Spinal cord (tissue), 10 donors: ENCODE measurements around the gene MRI1. TPM values are rescaled to one million over a fixed set of nuclear protein-coding genes. Genes with fewer than 3 reads are reported as not detected.
A peak's percentile ranks its signal among the peaks of the same experiment; 100 is the strongest.
"Not testable (repeated sequence)": the region's sequence is repeated elsewhere in the genome, so short reads cannot be mapped to it uniquely, and the experiment has no call there.

Source experiments
- DNase-seq, 6 donors: peaks; one replicate each; pipeline versions ENCODE4 v3.0.0 to v3.0.0-alpha.2; 2013 to 2015; ENCODE audit warnings: low spot score in 6 of 6, low read depth in 4 of 6
- H3K27ac ChIP-seq: one replicate; pipeline ENCODE4 v1.5.1; 2013; ENCODE audit warnings: low read depth, low read length, control low read depth
- H3K27me3 ChIP-seq: one replicate; pipeline ENCODE4 v1.6.1; 2013; ENCODE audit warnings: low read length; ENCODE audit not compliant: control insufficient read depth, insufficient read depth
- H3K36me3 ChIP-seq: one replicate; pipeline ENCODE4 v1.6.1; 2013; ENCODE audit warnings: low read length; ENCODE audit not compliant: control insufficient read depth, insufficient read depth
- H3K4me1 ChIP-seq: one replicate; pipeline ENCODE4 v1.6.1; 2013; ENCODE audit warnings: low read length; ENCODE audit not compliant: control insufficient read depth, insufficient read depth
- H3K4me3 ChIP-seq: one replicate; pipeline ENCODE4 v1.5.1; 2013; ENCODE audit warnings: low read depth, low read length, control low read depth
- H3K9me3 ChIP-seq: one replicate; pipeline ENCODE4 v1.6.1; 2013; ENCODE audit warnings: low read length; ENCODE audit not compliant: control insufficient read depth, insufficient read depth
- WGBS: methylation state at CpG from one replicate; pipeline ENCODE4 v1.1.5; 2013; ENCODE audit warnings: missing lambda C conversion rate; ENCODE audit not compliant: insufficient coverage; 5-methylcytosine and 5-hydroxymethylcytosine counted together
- polyA plus RNA-seq, 2 donors: library from polyadenylated mRNA; unstranded; fragments of 120-200 nt; gene quantifications; one replicate each; pipeline ENCODE4 v1.2.1, GENCODE V29; 2013; ENCODE audit not compliant: insufficient read length in 2 of 2
- total RNA-seq, 2 donors: library from RNA; depleted of rRNA in 1 of 2; stranded (reverse); fragments of 120-200 nt in 1 of 2; fragments of >200 nt in 1 of 2; gene quantifications; one replicate each; pipeline versions ENCODE4 v1.2.3 to v1.2.4, GENCODE V29; 2013 to 2014
- donor health status: healthy.

The MRI1 gene
- total and polyA plus RNA-seq, 4 donors = 22.1 to 48.1 (median 40.2) TPM

GRCh38 chr19:13768510-13768909 lies 4.2 kb downstream of the MRI1 start:
- peaks cover 70% of the 10 kb centered on the region for H3K36me3 ChIP-seq
- no peaks in the 10 kb centered on the region for H3K9me3 ChIP-seq
- 93% methylated on average over 17 of the region's 19 CpGs for WGBS

GRCh38 chr19:13770013-13770635 lies 5.8 kb downstream of the MRI1 start:
- H3K27ac ChIP-seq = no peak overlapping the region
- peaks cover 14% of the 10 kb centered on the region for H3K4me1 ChIP-seq
- no peaks in the 10 kb centered on the region for H3K9me3 ChIP-seq
- no peak overlapping the region for H3K4me3 ChIP-seq
- peaks cover 72% of the 10 kb centered on the region for H3K36me3 ChIP-seq
- no peak for DNase-seq
- H3K27me3 ChIP-seq = no peaks in the 10 kb centered on the region
- WGBS = 91% methylated on average over 12 of the region's 16 CpGs

More at GRCh38 chr19:13768510-13768909, 4.2 kb downstream of the MRI1 start:
- Histone ChIP-seq H3K4me1 (peaks cover 16% of the 10 kb centered on the region), H3K27me3 (no peaks in the 10 kb centered on the region), H3K27ac (no peak overlapping the region), H3K4me3 (no peak overlapping the region)
- DNase-seq = no peak

GRCh38 chr19:13774217-13775191 lies 10.2 kb downstream of the MRI1 start, which contains the start of gene C19orf53:
Gene C19orf53 (plus strand): TSS chr19:13774456. CDS start chr19:13774478, 22 bp downstream.
- H3K27me3 ChIP-seq = no peaks in the 10 kb centered on the region
- H3K36me3 ChIP-seq = peaks cover 71% of the 10 kb centered on the region

GRCh38 chr19:13778398-13778797 lies 14.1 kb downstream of the MRI1 start:
- Histone ChIP-seq H3K4me3 (no peak overlapping the region), H3K4me1 (peaks cover 22% of the 10 kb centered on the region), H3K36me3 (peaks cover 43% of the 10 kb centered on the region), H3K27me3 (no peaks in the 10 kb centered on the region), H3K27ac (no peak overlapping the region), H3K9me3 (no peaks in the 10 kb centered on the region)
- no peak for DNase-seq
- 84% methylated on average over 9 of the region's 9 CpGs for WGBS

More at GRCh38 chr19:13774217-13775191, 10.2 kb downstream of the MRI1 start, which contains the start of gene C19orf53:
- peak; percentile 79 to 97 (median 88) for DNase-seq
- Histone ChIP-seq H3K9me3 (no peaks in the 10 kb centered on the region), H3K27ac (peak within 1 kb of the TSS; percentile 94), H3K4me3 (peak within 1 kb of the TSS; percentile 98), H3K4me1 (peaks cover 18% of the 10 kb centered on the region)
- under 1% methylated on average over 58 of the region's 61 CpGs for WGBS

GRCh38 chr19:13778847-13779246 lies 14.5 kb downstream of the MRI1 start:
- no peak overlapping the region for H3K4me3 ChIP-seq
- WGBS = 80% methylated on average over 5 of the region's 6 CpGs
- no peak for DNase-seq
- no peaks in the 10 kb centered on the region for H3K27me3 ChIP-seq
- H3K4me1 ChIP-seq = peaks cover 22% of the 10 kb centered on the region
- no peak overlapping the region for H3K27ac ChIP-seq
- peaks cover 39% of the 10 kb centered on the region for H3K36me3 ChIP-seq
- no peaks in the 10 kb centered on the region for H3K9me3 ChIP-seq

- H3K9me3 ChIP-seq, H3K4me3 ChIP-seq, H3K27me3 ChIP-seq, H3K27ac ChIP-seq, DNase-seq: not testable (repeated sequence)
- 94% methylated on average over 5 of the region's 8 CpGs for WGBS
- Histone ChIP-seq H3K36me3 (peaks cover 39% of the 10 kb centered on the region), H3K4me1 (peaks cover 24% of the 10 kb centered on the region)
These were observed 15.5 kb downstream of the MRI1 start for GRCh38 chr19:13779794-13780193.

- Histone ChIP-seq H3K4me3 (no peak overlapping the region), H3K36me3 (peaks cover 34% of the 10 kb centered on the region), H3K27ac (no peak overlapping the region), H3K4me1 (peaks cover 14% of the 10 kb centered on the region), H3K9me3 (no peaks in the 10 kb centered on the region), H3K27me3 (no peaks in the 10 kb centered on the region)
- WGBS = 17% methylated on average over 5 of the region's 5 CpGs
- peak in 2 of 6 donors; percentile 45 to 80 for DNase-seq
These were observed 17.2 kb downstream of the MRI1 start for GRCh38 chr19:13781547-13781946.

GRCh38 chr19:13782537-13782936 lies 18.2 kb downstream of the MRI1 start:
- 79% methylated on average over 5 of the region's 8 CpGs for WGBS
- H3K27me3 ChIP-seq = no peaks in the 10 kb centered on the region
- peaks cover 25% of the 10 kb centered on the region for H3K36me3 ChIP-seq
- DNase-seq = no peak
- H3K4me3 ChIP-seq = no peak overlapping the region
- H3K27ac ChIP-seq = no peak overlapping the region
- H3K9me3 ChIP-seq = no peaks in the 10 kb centered on the region
- peaks cover 16% of the 10 kb centered on the region for H3K4me1 ChIP-seq

GRCh38 chr19:13783565-13784500 lies 19.5 kb downstream of the MRI1 start:
- H3K9me3 ChIP-seq = no peaks in the 10 kb centered on the region
- H3K4me1 ChIP-seq = peaks cover 20% of the 10 kb centered on the region
- 100% methylated on average over 4 of the region's 18 CpGs for WGBS
- H3K4me3 ChIP-seq = no peak overlapping the region
- DNase-seq = no peak
- no peaks in the 10 kb centered on the region for H3K27me3 ChIP-seq
- peaks cover 12% of the 10 kb centered on the region for H3K36me3 ChIP-seq
- no peak overlapping the region for H3K27ac ChIP-seq
